Cardiac muscle cell (in vitro differentiated cells and primary cell): ENCODE results near the gene ENOSF1. TPM values are rescaled to one million over a fixed set of nuclear protein-coding genes. Genes with fewer than 3 reads are reported as not detected.
A peak's percentile ranks its signal among the peaks of the same experiment; 100 is the strongest.
"Not testable (repeated sequence)": the region's sequence is repeated elsewhere in the genome, so short reads cannot be mapped to it uniquely, and the experiment has no call there.

Experiments used
- DNase-seq, 2 donors: peaks; one replicate each; pipeline versions ENCODE4 v3.0.0 to v3.0.0-alpha.2; 2010 to 2017; ENCODE audit warnings: low read depth in 1 of 2, low spot score in 1 of 2
- H3K27ac ChIP-seq: fragments of 200-600 bp; sonication (generic); 2 replicates; pipeline ENCODE4 v1.5.1; 2016
- H3K27me3 ChIP-seq: fragments of 200-600 bp; sonication (generic); 2 replicates; pipeline ENCODE4 v1.6.0; 2016; ENCODE audit warnings: control low read depth
- H3K36me3 ChIP-seq: fragments of 200-600 bp; sonication (generic); 2 replicates; pipeline ENCODE4 v1.5.1; 2016; ENCODE audit warnings: control low read depth
- H3K4me1 ChIP-seq: fragments of 200-600 bp; sonication (generic); 2 replicates; pipeline ENCODE4 v1.8.1; 2017; ENCODE audit warnings: low read depth, mild to moderate bottlenecking, mixed run types
- H3K4me3 ChIP-seq: fragments of 200-600 bp; sonication (generic); 2 replicates; pipeline ENCODE4 v1.5.1; 2016; ENCODE audit warnings: mild to moderate bottlenecking
- H3K9me3 ChIP-seq: fragments of 200-600 bp; sonication (generic); 2 replicates; pipeline ENCODE4 v1.5.1; 2017; ENCODE audit warnings: low read depth, mild to moderate bottlenecking, control low read depth
- polyA plus RNA-seq: library from polyadenylated mRNA; unstranded; fragments of >200 nt; fragmentation: Nextera tagmentation; extraction: Ambion mirVana; gene quantifications from 2 replicates; pipeline ENCODE4 v1.2.1, GENCODE V29; 2016
- total RNA-seq: library from RNA; depleted of rRNA; stranded (reverse); fragments of >200 nt; gene quantifications from 2 replicates; pipeline ENCODE4 v1.2.3, GENCODE V29; 2016
- TF ChIP-seq, protein P1 (sequence below): IDR thresholded peaks from 2 replicates; pipeline ENCODE4 v1.5.1; 2012; ENCODE audit warnings: low read depth, mild to moderate bottlenecking, low read length

ENOSF1 gene
- total RNA-seq (35.2 and 66.7 TPM in 2 replicates), polyA plus RNA-seq (72.0 and 72.9 TPM in 2 replicates)

DNA sequence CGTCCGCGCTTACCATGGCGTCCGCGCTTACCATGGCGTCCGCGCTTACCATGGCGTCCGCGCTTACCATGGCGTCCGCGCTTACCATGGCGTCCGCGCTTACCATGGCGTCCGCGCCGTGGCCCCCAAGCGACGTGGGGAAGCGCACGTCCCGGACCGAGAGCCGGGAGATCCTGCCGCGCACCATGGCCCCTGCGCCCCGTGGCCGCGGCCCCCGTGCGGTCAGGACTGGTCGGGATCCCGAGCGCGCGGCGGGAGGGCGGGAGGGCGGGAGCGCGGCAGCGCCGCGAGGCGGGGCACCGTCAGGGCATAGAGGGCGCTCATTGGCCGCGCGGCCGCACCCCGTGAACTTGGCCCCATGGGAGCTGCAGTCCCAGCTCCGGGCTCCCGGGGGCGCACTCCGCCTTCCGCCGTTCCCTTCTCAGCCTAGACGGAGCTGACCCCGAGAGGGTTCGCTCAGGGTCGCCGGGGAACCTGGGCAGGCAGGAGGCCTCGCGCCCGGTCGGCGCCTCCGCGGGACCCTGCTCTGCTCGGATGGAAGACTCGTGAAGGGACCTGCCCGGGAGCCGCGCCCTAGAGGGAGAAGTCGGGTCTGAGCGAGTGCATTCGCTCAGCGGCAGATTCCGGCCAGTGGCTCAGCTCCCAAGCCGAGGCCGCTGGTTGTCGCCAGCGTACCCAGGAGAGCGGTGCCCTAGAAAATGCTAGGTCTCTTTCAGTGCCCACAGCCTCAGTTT is at the start of gene ENOSF1:
Gene ENOSF1, minus strand, starts transcription at position 230 of the 734 bp plus-strand sequence. Its CDS starts 43 bp downstream, at position 187.
- H3K9me3 ChIP-seq, result no peaks in the 10 kb centered on the region
- TF ChIP-seq, protein P1, sequence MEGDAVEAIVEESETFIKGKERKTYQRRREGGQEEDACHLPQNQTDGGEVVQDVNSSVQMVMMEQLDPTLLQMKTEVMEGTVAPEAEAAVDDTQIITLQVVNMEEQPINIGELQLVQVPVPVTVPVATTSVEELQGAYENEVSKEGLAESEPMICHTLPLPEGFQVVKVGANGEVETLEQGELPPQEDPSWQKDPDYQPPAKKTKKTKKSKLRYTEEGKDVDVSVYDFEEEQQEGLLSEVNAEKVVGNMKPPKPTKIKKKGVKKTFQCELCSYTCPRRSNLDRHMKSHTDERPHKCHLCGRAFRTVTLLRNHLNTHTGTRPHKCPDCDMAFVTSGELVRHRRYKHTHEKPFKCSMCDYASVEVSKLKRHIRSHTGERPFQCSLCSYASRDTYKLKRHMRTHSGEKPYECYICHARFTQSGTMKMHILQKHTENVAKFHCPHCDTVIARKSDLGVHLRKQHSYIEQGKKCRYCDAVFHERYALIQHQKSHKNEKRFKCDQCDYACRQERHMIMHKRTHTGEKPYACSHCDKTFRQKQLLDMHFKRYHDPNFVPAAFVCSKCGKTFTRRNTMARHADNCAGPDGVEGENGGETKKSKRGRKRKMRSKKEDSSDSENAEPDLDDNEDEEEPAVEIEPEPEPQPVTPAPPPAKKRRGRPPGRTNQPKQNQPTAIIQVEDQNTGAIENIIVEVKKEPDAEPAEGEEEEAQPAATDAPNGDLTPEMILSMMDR, result peak; percentile 73
- H3K36me3 ChIP-seq, result no peaks in the 10 kb centered on the region
- H3K27me3 ChIP-seq, result no peaks in the 10 kb centered on the region
- peak; percentile 81 to 94 for DNase-seq
- no peak within 1 kb of the TSS for H3K27ac ChIP-seq
- H3K4me1 ChIP-seq, result peaks cover 5% of the 10 kb centered on the region
- H3K4me3 ChIP-seq, result peak within 1 kb of the TSS; percentile 78

DNA sequence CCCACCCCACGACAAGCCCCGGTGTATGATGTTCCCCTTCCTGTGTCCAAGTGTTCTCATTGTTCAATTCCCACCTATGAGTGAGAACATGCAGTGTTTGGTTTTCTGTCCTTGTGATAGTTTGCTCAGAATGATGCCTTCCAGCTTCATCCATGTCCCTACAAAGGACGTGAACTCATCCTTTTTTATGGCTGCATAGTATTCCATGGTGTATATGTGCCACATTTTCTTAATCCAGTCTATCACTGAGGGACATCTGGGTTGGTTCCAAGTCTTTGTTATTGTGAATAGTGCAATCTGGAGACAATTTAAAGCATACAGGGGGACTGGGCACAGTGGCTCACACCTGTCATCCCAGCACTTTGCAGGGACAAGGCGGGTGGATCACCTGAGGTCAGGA is 47.4 kb upstream of the ENOSF1 start:
- H3K4me3 ChIP-seq, H3K27ac ChIP-seq, H3K9me3 ChIP-seq, H3K4me1 ChIP-seq, H3K36me3 ChIP-seq, DNase-seq, H3K27me3 ChIP-seq: not testable (repeated sequence)

DNA sequence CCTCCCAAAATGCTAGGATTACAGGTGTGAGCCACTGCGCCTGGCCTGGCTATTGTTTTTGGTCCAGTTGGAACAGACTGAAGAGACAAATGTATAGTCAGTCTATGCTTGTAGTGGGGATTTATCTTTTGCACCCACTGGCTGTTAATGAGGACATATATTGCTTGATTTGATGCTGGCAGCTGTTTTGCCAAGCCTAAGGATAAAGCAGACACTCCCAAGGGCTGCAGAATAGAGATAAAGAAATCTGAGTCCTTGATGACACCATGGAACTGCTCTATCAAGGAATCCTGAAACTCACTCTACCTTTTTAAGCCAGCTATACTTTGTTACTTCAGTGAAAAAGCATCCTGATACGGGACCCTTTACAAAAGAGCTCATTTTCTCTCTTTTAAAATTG is 43.1 kb upstream of the ENOSF1 start:
- Histone ChIP-seq H3K9me3 (no peaks in the 10 kb centered on the region), H3K36me3 (peaks cover 22% of the 10 kb centered on the region), H3K4me1 (no peaks in the 10 kb centered on the region), H3K27ac (no peak overlapping the region), H3K4me3 (no peak overlapping the region), H3K27me3 (no peaks in the 10 kb centered on the region)
- TF ChIP-seq, protein P1, result no peak
- no peak for DNase-seq

DNA sequence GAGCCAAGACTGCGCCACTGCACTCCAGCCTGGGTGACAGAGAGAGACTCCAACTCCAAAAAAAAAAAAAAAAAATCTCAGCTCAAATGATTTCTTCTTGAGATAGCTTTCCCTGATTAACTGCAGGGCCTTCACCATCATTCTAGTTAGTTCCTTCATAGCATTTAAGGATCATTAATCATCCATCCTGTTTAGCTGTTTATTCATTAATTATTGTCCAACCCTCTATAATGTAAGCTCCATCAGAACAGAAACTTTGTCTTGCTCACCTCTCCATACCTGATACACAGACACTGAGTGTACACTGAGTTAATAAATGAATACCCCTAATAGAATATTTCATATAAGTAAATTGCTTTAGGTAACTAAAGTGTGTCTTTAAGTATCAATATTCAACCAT is 42.2 kb upstream of the ENOSF1 start:
- H3K27me3 ChIP-seq, result no peaks in the 10 kb centered on the region
- TF ChIP-seq, protein P1, result no peak
- no peak overlapping the region for H3K27ac ChIP-seq
- H3K4me3 ChIP-seq, result no peak overlapping the region
- H3K4me1 ChIP-seq, result no peaks in the 10 kb centered on the region
- no peak for DNase-seq
- H3K9me3 ChIP-seq, result no peaks in the 10 kb centered on the region
- H3K36me3 ChIP-seq, result peaks cover 26% of the 10 kb centered on the region

DNA sequence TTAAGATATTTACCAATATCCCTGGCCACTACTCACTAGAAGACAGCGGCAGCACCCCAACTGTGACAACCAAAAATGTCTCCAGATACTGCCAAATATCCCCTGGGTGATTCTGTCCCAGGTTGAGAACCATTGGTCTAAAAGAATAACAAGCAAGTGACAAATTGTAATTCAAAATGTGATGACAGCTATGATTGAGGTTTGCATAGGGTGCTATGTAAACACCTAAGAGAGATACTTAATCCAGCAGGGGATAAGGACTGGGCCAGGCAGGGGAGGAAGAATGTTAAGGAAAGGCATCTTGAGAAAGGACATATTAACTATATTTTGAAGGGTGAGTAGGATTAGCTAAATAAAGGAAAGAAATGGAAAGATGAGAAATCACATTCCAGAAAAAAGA is 38.0 kb upstream of the ENOSF1 start:
- Histone ChIP-seq H3K4me1 (no peaks in the 10 kb centered on the region), H3K27ac (no peak overlapping the region), H3K9me3 (no peaks in the 10 kb centered on the region), H3K27me3 (no peaks in the 10 kb centered on the region), H3K4me3 (no peak overlapping the region), H3K36me3 (peaks cover 35% of the 10 kb centered on the region)
- TF ChIP-seq, protein P1, result no peak
- no peak for DNase-seq

GRCh38 chr18:744832-745597 is 32.6 kb upstream of the ENOSF1 start:
- Histone ChIP-seq H3K27me3 (no peaks in the 10 kb centered on the region), H3K36me3 (peaks cover 46% of the 10 kb centered on the region), H3K4me1 (no peaks in the 10 kb centered on the region), H3K4me3 (no peak overlapping the region), H3K9me3 (no peaks in the 10 kb centered on the region), H3K27ac (no peak overlapping the region)
- TF ChIP-seq, protein P1, result no peak
- no peak for DNase-seq
